ENCODE results near the gene WASL.
"Not testable (repeated sequence)": the region's sequence is repeated elsewhere in the genome, so short reads cannot be mapped to it uniquely, and the experiment has no call there.

WASL gene

GRCh38 chr7:123768493-123768892 is 19.7 kb upstream of the WASL start:
- DNase-seq: no peak

DNA sequence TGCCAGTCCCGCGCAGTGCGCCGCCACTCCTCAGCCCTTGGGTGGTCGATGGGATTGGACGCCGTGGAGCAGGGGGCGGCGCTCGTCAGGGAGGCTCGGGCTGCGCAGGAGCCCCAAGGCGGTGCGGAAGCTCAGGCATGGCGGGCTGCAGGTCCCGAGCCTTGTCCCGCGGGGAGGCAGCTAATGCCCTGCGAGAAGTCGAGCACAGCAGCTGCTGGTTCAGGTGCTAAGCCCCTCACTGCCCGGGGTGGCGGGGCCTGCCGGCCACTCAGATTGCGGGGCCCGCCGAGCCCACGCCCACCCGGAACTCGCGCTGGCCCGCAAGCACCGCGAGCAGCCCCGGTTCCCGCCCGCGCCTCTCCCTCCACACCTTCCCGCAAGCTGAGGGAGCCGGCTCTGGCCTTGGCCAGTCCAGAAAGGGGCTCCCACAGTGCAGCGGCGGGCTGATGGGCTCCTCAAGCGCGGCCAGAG is 14.4 kb upstream of the WASL start:
- DNase-seq: no peak

DNA sequence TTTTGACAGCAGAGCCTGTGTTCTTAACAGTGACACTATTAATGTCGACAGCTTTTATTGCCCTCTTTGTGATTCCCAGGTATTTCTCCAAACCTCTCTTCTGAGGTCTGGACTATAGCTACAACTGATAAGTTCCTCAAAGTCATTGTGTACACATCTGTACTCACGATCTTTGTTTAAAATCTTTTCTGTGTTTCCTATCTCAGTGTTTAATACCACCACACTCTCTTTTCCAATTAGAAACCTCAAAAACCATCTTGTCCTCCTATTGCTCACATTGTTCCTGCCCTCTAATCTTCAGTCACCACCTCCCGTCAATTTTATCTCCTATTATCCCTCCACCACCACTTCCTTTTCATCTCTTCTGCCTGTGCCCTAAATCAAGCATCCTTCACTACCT is 12.9 kb upstream of the WASL start:
- no peak for DNase-seq

DNA sequence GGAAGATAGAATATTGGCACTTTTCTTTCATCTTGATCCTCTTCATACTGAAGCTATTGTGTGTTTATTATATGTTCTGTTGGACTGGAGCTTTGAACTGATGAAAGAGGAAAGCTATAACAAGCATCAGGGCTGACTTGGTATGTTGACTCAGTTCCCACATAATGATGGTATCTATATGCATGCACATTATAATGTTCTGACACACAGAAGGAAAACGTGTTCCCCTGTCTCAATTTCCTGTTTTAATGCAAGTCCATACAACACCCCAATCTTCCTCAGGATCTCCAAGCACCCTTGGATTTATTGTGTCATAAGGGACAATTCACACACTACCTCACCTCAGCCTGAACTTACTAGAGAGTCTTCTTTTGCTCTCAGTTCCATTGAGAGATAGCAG is 8.3 kb upstream of the WASL start:
- DNase-seq: no peak

DNA sequence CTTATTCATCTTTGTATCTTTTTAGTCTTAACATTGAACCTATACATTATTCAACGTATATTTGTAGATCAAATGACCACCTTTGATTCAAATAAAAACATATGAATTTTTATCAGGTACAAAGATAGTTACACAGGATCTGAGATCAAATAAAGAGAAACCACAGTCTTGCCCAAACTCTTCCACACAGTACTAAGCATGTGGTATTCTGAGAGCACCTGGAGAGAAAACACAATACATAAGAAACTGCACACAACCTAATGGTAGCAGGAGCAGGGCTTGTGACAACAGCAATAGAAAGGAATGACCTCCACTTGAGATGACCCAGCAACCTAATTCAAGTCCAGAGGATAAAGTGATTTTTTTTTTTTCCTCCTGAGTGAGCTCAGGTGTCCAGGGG is 6.5 kb upstream of the WASL start:
- DNase-seq: no peak

GRCh38 chr7:123754271-123754871 is 5.6 kb upstream of the WASL start:
- DNase-seq: no peak

GRCh38 chr7:123752534-123752933 is 3.7 kb upstream of the WASL start:
- no peak for DNase-seq

- DNase-seq: no peak
Observed at GRCh38 chr7:123751821-123752220, 3.0 kb upstream of the WASL start.

GRCh38 chr7:123750389-123751230 is 1.8 kb upstream of the WASL start:
- no peak for DNase-seq

GRCh38 chr7:123749537-123749857 is 694 bp upstream of the WASL start:
- no peak for DNase-seq

- no peak for DNase-seq
Observed at GRCh38 chr7:123748171-123748733, 551 bp downstream of the WASL start.

DNA sequence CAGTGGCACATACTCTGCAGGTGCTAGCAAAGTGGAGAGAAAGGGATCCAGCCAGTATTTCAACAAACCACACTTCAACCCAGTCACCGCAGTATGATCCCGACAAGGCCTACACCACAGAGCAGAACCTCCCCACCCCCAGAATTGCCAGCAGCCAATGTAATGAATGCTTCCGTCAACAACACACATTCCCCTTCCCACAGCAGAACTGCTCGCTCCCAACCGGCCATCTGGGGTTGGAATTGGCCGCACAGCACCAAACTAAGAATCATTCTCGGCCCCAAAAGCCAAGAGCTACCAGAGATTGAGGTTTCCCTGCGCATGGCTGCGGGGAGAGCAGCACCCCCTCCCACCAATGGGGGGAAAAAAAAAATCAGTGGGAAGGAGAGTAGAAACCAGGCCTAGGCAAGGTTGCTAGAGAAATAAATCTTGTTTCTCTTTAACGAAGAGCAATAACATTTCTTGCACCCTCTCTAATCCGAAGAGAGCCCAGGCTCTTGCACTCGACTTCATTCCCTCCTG is 1.1 kb downstream of the WASL start:
- DNase-seq: no peak

DNA sequence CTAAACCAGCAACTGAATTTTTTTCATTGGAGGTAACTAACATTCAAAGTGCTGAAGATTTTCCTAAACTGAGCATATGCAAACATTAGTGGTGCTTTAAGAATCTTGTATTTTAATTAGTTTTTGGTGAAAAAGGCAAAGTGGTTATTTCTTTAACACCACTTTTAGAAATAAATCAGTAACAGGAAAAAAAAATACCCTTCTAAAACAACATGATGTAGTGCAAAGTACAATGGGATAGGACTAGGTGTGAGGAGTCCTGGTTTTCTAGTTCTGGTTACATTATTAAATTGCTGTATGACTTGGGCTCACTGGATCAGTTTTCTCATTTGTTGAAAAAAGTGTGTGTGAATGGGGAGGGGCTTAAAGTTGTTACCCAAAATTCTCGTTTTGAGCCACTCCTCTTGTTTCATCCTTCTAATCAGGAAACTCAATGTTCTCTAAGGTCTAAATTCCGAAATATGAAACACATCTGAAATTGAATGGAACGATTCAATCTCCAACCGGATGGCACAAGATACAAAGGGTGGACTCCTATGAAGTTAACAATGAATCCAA is 1.8 kb downstream of the WASL start:
- DNase-seq: no peak

GRCh38 chr7:123746055-123746454 is 2.7 kb downstream of the WASL start:
- DNase-seq: no peak

DNA sequence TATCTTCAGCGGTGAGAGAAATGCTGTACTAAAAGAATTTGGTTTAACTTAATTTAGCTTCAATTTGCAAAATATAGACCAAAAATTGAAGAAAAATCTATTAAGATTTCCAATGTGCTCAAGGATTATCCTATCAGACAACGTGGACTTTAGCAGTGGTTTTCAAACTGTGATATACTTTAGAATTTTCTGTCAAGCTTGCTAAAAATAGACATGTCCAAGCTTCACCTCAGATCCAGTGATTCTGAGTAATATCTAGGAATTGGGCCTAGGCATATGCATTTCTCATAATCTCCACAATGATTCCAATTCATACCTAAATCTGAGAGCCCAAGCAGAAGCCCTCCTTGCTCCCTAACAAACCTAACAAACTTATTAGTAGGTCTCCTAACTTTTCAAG is 3.4 kb downstream of the WASL start:
- DNase-seq: no peak

DNA sequence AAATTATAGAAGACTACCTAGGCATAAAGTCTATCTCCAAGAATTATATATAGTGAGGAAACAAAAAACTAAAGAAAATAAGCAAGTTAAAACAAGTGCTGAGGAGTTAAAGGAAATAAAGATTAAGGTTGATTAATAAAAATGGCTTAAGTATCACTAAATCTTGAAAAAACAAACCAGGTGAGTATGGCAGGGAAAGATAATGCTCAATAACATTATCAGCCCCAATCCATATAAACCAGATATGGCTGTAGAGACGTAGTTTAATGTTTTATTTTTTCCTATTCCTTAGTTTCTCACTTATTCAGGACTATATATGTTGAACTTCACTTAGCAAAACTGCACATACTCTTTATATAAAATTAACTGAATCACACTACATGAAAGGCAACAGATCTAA is 4.4 kb downstream of the WASL start:
- no peak for DNase-seq

DNA sequence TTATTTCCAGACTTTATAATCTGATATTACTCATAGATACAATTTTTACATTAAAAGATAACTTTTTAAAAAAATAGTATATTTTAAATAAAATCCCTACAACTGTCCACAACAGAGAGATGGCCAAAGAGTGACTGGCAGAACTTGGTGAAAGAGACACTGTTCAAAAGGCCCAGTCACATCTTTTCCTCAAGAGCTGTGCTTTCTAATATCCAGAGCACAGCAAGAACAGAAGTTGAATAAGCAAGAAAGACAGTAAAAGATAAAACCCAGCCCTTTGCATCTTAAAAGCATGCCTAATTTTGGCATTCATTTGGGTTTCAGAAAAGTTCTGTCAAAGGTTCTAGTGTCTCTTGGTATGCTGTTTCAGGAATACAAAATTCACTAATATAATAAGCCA is 6.9 kb downstream of the WASL start:
- no peak for DNase-seq

DNA sequence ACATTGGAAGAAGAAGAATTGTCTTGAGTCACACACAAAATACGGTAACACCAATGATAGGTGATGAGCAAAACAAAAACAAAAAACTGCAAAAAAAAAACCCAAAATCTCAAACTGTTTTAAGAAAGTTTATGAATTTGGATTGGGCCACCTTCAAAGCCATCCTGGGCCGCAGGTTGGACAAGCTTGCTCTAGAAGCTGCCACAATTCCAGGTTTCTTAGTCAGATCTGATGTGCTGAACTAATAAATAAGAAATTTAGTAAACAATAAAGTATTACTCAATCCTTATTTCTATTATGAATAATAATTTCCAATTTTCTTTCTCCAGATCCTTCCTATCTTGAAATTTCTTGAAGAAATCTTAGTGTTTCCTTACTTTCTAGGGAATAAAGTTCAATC is 10.0 kb downstream of the WASL start:
- DNase-seq: no peak

- no peak for DNase-seq
Observed at GRCh38 chr7:123738356-123738755, 10.4 kb downstream of the WASL start.

DNA sequence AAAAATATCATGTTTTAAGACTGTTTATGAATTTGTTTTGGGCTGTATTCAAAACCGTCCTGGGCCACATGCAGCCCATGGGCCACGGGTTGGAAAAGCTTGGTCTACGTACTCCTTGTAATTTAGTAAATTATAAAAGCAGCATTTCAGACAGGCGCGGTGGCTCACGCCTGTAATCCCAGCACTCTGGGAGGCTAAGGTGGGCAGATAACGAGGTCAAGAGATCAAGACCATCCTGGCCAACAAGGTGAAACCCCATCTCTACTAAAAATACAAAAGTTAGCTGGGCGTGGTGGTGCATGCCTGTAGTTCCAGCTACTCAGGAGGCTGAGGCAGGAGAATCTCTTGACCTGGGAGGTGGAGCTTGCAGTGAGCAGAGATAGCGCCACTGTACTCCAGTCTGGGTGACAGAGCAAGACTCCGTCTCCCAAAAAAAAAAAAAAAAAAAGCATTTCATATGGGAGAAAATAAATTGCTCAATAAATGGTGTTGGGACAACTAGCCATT is 11.6 kb downstream of the WASL start:
- not testable (repeated sequence) for DNase-seq

- no peak for DNase-seq
Observed at GRCh38 chr7:123735539-123735938, 13.3 kb downstream of the WASL start.

GRCh38 chr7:123734498-123734897 is 14.3 kb downstream of the WASL start:
- no peak for DNase-seq

GRCh38 chr7:123732413-123733091 is 16.3 kb downstream of the WASL start:
- DNase-seq: no peak
